CD8-positive, alpha-beta memory T cell (primary cell): ENCODE measurements around the gene SCFD2. TPM values are rescaled to one million over a fixed set of nuclear protein-coding genes. Genes with fewer than 3 reads are reported as not detected.
A peak's percentile ranks its signal among the peaks of the same experiment; 100 is the strongest.

Source experiments
- CTCF ChIA-PET: fragments of 350-600 bp; sonication (Branson Sonifier 250); formaldehyde crosslinking; loops from one replicate; lab custom pipeline; 2021; ENCODE audit warnings: antibody characterized with exemption; lab: Charles Lee
- POLR2A ChIA-PET: fragments of 350-600 bp; sonication (Branson Sonifier 250); formaldehyde crosslinking; loops from one replicate; lab custom pipeline; 2021; ENCODE audit warnings: antibody characterized with exemption; lab: Charles Lee
- DNase-seq, 5 donors: peaks; one replicate each; pipeline versions ENCODE4 v3.0.0 to v3.0.0-alpha.2; 2020 to 2022; ENCODE audit warnings: mixed read lengths in 1 of 5
- H3K27ac ChIP-seq: one replicate; pipeline ENCODE4 v1.7.0; 2013; ENCODE audit warnings: low read depth, mild to moderate bottlenecking, low read length, moderate library complexity
- H3K27me3 ChIP-seq: 2 replicates; pipeline ENCODE4 v1.7.0; 2013; ENCODE audit warnings: low read length, mild to moderate bottlenecking; ENCODE audit not compliant: insufficient read depth, poor library complexity, severe bottlenecking
- H3K36me3 ChIP-seq: 2 replicates; pipeline ENCODE4 v1.7.0; 2013; ENCODE audit warnings: mild to moderate bottlenecking, low read length, moderate library complexity; ENCODE audit not compliant: insufficient read depth
- H3K4me1 ChIP-seq: 2 replicates; pipeline ENCODE4 v1.7.0; 2013; ENCODE audit warnings: mild to moderate bottlenecking, low read length, moderate library complexity; ENCODE audit not compliant: insufficient read depth
- H3K4me3 ChIP-seq: 2 replicates; pipeline ENCODE4 v1.7.0; 2013; ENCODE audit warnings: mild to moderate bottlenecking, low read length
- H3K9me3 ChIP-seq: 2 replicates; pipeline ENCODE4 v1.7.0; 2013; ENCODE audit warnings: mild to moderate bottlenecking, low read length
- H3K27ac Mint-ChIP-seq, 8 donors: one replicate each; pipeline ENCODE4 v1.8.0; 2020 to 2021; ENCODE audit warnings: mixed read lengths in 8 of 8, mild to moderate bottlenecking in 6 of 8, inconsistent platforms in 3 of 8, moderate library complexity in 3 of 8
- H3K27me3 Mint-ChIP-seq, 2 donors: one replicate each; pipeline ENCODE4 v1.8.0; 2020 to 2021; ENCODE audit warnings: mixed read lengths in 2 of 2, mild to moderate bottlenecking in 1 of 2, moderate library complexity in 1 of 2
- H3K36me3 Mint-ChIP-seq, 3 donors: one replicate each; pipeline ENCODE4 v1.8.0; 2020 to 2021; ENCODE audit warnings: mixed read lengths in 3 of 3, inconsistent platforms in 1 of 3, mild to moderate bottlenecking in 1 of 3
- H3K4me1 Mint-ChIP-seq, 3 donors: one replicate each; pipeline ENCODE4 v1.8.0; 2020 to 2021; ENCODE audit warnings: mixed read lengths in 3 of 3, inconsistent platforms in 1 of 3, mild to moderate bottlenecking in 1 of 3
- H3K4me3 Mint-ChIP-seq, 7 donors: one replicate each; pipeline ENCODE4 v1.8.0; 2020 to 2021; ENCODE audit warnings: mixed read lengths in 7 of 7, mild to moderate bottlenecking in 6 of 7, moderate library complexity in 4 of 7, inconsistent platforms in 2 of 7
- H3K9me3 Mint-ChIP-seq, 5 donors: one replicate each; pipeline ENCODE4 v1.8.0; 2020 to 2022; ENCODE audit warnings: mixed read lengths in 5 of 5, mild to moderate bottlenecking in 3 of 5, moderate library complexity in 2 of 5, inconsistent platforms in 1 of 5
- polyA plus RNA-seq: library from polyadenylated mRNA; unstranded; fragments of 300-500 nt; fragmentation: Illumina TruSeq; gene quantifications from one replicate; pipeline ENCODE4 v1.2.3, GENCODE V29; 2021
- total RNA-seq, 2 experiments: library from RNA; stranded (reverse); gene quantifications; one replicate each; pipeline ENCODE4 v1.2.3, GENCODE V29; 2021

SCFD2 gene
- total and polyA plus RNA-seq, 3 experiments from 2014 or later: 18.1 to 29.1 (median 25.7) TPM

DNA sequence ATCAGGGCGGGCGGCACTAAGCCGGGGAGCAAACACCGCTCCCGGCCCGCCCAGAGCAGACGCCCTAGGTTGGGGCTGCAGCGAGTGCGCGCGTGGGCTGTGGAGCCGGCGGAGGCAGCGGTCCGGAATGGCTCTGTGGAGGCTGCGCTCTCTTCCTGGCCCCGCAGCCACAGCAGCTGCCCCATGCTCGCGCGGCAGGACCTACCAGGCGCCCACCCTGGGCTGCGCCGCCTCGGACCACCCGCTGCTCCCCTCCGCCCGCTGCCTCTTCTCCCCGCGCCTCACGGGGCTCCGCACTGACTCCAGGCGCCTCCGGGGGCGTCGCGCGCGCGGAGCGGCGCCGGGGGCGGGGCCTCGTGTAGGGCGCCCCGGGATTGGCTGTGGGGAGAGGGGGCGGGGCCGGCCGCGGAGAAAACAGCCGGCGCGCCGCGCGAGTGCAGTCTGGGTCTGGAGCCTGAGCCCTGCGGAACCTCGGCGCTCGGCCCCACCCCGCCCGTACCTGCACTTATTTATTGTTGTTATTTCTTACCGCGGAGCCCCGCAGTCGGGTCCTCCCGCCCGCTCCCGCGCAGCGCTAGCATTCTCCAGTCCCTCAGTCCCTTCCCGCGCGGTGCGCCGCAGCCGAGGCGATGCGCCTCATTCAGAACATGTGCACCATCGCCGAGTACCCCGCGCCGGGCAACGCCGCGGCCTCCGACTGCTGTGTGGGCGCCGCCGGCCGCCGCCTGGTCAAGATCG is 503.8 kb downstream of the SCFD2 start, which contains the start of gene RASL11B:
Gene RASL11B, plus strand, starts transcription at position 439 of the 738 bp plus-strand sequence. Its CDS starts 191 bp downstream, at position 630.
- Histone ChIP-seq H3K4me1 (peaks cover 6% of the 10 kb centered on the region), H3K36me3 (no peaks in the 10 kb centered on the region), H3K4me3 (peak within 1 kb of the TSS; percentile 69), H3K27me3 (no peaks in the 10 kb centered on the region), H3K27ac (no peak within 1 kb of the TSS), H3K9me3 (no peaks in the 10 kb centered on the region)
- H3K9me3 Mint-ChIP-seq: peaks cover 0 to 6% (median 3%) of the 10 kb centered on the region in 5 donors
- peaks cover 8 to 16% (median 9%) of the 10 kb centered on the region in 3 donors for H3K4me1 Mint-ChIP-seq
- H3K27me3 Mint-ChIP-seq: peaks cover 25 to 59% of the 10 kb centered on the region in 2 donors
- no peaks in the 10 kb centered on the region for H3K36me3 Mint-ChIP-seq
- CTCF ChIA-PET: interaction anchor here (1.3 kb wide), 1 partner anchor 150 kb away, joined by 3 read pairs; no protein-coding TSS in a partner anchor
- H3K27ac Mint-ChIP-seq: peak within 1 kb of the TSS in 2 of 8 donors; percentile 36 to 60
- peak; percentile 73 to 83 (median 76) for DNase-seq
- POLR2A ChIA-PET: no interaction called here
- peak within 1 kb of the TSS; percentile 69 to 91 (median 80) for H3K4me3 Mint-ChIP-seq

DNA sequence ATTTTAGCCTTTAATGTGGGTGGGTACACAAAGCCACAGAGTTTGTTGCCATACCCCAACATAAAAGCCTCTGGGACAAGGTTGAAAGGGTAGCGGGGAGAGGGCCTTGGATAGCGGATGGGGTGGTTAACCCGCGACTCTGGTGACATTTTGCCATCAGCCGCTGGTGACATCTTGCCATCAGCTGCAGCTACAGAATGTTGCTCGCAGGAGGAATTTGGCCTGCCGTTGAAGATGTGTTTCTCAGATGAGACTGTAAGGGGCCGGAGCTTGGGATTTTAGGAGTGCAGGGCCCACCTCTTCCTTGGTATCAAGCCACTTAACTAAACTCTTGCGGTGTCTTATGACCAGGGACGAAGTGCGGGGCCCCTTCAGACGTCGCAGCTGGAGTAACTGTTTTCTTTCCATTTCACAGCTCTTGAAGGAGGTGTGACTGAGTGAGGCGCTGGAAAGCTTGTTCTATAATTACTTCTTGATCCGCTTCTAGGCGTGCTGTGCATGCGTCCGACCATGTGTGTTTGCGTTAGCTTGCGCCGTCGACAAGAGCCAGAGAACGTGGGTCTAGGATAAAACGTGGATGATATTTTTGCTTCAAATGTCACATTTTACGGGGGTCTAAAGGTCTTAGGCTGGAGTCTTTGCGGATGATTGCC is 504.6 kb downstream of the SCFD2 start:
- Mint-ChIP-seq H3K36me3 (no peaks in the 10 kb centered on the region), H3K27me3 (peaks cover 27 to 66% of the 10 kb centered on the region in 2 donors), H3K4me3 (peak overlapping the region; percentile 69 to 91 (median 80)), H3K27ac (peak overlapping the region in 2 of 8 donors; percentile 36 to 60), H3K9me3 (peaks cover 0 to 6% (median 3%) of the 10 kb centered on the region in 5 donors), H3K4me1 (peaks cover 8 to 16% (median 9%) of the 10 kb centered on the region in 3 donors)
- no peaks in the 10 kb centered on the region for H3K27me3 ChIP-seq
- no peak for DNase-seq
- no peaks in the 10 kb centered on the region for H3K9me3 ChIP-seq
- ChIA-PET POLR2A (no interaction called here), CTCF (no interaction called here)
- peaks cover 6% of the 10 kb centered on the region for H3K4me1 ChIP-seq
- peak overlapping the region; percentile 69 for H3K4me3 ChIP-seq
- no peak overlapping the region for H3K27ac ChIP-seq
- no peaks in the 10 kb centered on the region for H3K36me3 ChIP-seq

DNA sequence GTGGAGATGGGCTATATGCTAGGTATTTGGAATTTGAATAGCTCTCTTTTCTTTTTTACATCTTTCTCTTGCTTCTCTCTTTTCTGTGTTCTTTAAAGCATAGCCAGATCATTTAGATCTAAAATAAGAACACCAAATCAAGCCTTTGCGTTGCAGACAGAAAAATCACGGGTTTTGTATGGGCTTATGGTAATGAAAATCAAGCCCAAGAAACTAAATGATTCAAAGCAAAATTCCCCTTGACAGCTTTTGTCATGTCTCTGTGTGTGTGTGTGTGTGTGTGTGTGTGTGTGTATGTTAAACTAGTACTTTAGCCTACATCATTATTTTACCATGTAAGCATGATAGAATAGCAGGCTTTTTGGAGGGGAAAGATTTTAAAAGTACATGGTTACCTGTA is 505.5 kb downstream of the SCFD2 start:
- no peaks in the 10 kb centered on the region for H3K36me3 ChIP-seq
- ChIA-PET POLR2A (no interaction called here), CTCF (no interaction called here)
- peaks cover 6% of the 10 kb centered on the region for H3K4me1 ChIP-seq
- H3K4me3 ChIP-seq: no peak overlapping the region
- Mint-ChIP-seq H3K4me3 (peak overlapping the region in 1 of 7 donors; percentile 83), H3K9me3 (peaks cover 0 to 6% (median 3%) of the 10 kb centered on the region in 5 donors), H3K36me3 (no peaks in the 10 kb centered on the region), H3K27me3 (peaks cover 27 to 76% of the 10 kb centered on the region in 2 donors), H3K27ac (no peak overlapping the region), H3K4me1 (peaks cover 8 to 16% (median 9%) of the 10 kb centered on the region in 3 donors)
- no peaks in the 10 kb centered on the region for H3K9me3 ChIP-seq
- no peak for DNase-seq
- no peak overlapping the region for H3K27ac ChIP-seq
- H3K27me3 ChIP-seq: no peaks in the 10 kb centered on the region

DNA sequence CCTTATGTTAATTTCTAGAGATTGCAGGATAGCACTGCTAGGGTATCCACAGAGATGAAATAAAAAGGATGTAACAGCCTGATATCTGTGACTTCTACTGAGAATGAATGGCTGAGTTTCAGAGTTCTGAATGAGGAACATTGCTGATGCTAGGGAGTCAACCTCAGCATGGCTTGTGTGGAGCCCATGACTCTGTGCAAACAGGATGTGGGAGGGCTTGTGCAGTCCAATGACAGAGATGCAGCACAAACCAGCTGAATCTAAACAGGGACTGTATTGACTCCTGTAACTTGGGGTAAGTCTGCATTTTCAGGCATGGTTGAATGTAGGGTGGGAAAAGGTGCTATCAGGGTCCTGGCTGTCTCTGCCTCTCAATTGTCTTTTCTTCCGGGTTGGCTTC is 509.1 kb downstream of the SCFD2 start:
- H3K4me1 ChIP-seq: no peaks in the 10 kb centered on the region
- Mint-ChIP-seq H3K27me3 (peaks cover 29 to 62% of the 10 kb centered on the region in 2 donors), H3K9me3 (peaks cover 0 to 6% (median 3%) of the 10 kb centered on the region in 5 donors), H3K4me3 (no peak overlapping the region), H3K27ac (no peak overlapping the region), H3K36me3 (no peaks in the 10 kb centered on the region), H3K4me1 (peaks cover 8 to 11% (median 9%) of the 10 kb centered on the region in 3 donors)
- ChIA-PET POLR2A (no interaction called here), CTCF (interaction anchor here (0.7 kb wide), 1 partner anchor 134 kb away, joined by 3 read pairs; no protein-coding TSS in a partner anchor)
- H3K36me3 ChIP-seq: no peaks in the 10 kb centered on the region
- DNase-seq: no peak
- no peaks in the 10 kb centered on the region for H3K27me3 ChIP-seq
- H3K4me3 ChIP-seq: no peak overlapping the region
- no peak overlapping the region for H3K27ac ChIP-seq
- H3K9me3 ChIP-seq: no peaks in the 10 kb centered on the region

DNA sequence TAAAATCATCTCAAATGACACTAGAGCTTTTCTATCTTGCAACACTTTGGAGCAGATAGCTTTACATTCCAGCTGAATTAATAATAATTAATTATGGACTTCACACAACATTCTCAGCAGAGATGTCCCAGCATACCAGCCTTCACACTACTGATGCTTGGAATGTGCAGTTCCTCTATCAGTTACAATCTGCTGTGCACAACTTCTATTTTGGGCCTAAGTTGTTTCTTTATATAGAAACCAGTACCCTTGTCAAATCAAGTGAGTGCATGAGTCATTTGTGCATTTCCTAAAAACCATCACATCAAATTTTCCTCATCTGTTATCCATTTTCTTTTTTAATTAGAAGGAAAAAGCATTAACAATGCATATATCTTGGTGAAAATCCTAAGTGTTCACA is 512.5 kb downstream of the SCFD2 start:
- Histone ChIP-seq H3K27me3 (no peaks in the 10 kb centered on the region), H3K4me1 (no peaks in the 10 kb centered on the region), H3K27ac (no peak overlapping the region), H3K9me3 (no peaks in the 10 kb centered on the region), H3K36me3 (no peaks in the 10 kb centered on the region), H3K4me3 (no peak overlapping the region)
- Mint-ChIP-seq H3K36me3 (no peaks in the 10 kb centered on the region), H3K27me3 (peaks cover 15 to 33% of the 10 kb centered on the region in 2 donors), H3K4me3 (no peak overlapping the region), H3K4me1 (no peaks in the 10 kb centered on the region), H3K27ac (no peak overlapping the region), H3K9me3 (peaks cover 0 to 6% (median 0%) of the 10 kb centered on the region in 5 donors)
- DNase-seq: no peak
- ChIA-PET CTCF (no interaction called here), POLR2A (no interaction called here)

DNA sequence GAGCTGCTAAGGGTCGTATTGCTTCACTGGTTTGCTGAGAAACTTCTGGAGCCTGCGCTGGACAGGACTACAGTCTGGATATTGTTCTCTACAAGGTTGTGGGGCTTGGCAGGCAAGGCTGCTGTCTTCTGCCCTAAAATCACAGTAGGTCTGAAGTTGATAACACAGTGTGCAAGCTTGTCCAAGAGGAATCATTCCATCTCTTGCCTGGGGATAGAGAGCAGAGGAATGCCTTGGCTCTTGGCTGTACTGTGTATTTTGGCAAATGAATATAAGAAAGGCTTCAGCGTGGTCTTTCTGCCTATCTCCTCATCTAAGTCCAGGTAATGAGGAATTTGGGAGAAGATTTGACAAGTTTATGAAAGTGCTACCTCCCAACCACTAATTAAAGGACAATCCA is 513.1 kb downstream of the SCFD2 start:
- DNase-seq: no peak
- H3K27me3 Mint-ChIP-seq: peaks cover 11 to 26% of the 10 kb centered on the region in 2 donors
- no peaks in the 10 kb centered on the region for H3K4me1 Mint-ChIP-seq
- H3K4me3 Mint-ChIP-seq: no peak overlapping the region
- no peaks in the 10 kb centered on the region for H3K36me3 Mint-ChIP-seq
- no peaks in the 10 kb centered on the region for H3K9me3 ChIP-seq
- no peaks in the 10 kb centered on the region for H3K27me3 ChIP-seq
- H3K4me1 ChIP-seq: no peaks in the 10 kb centered on the region
- no peaks in the 10 kb centered on the region for H3K36me3 ChIP-seq
- H3K27ac ChIP-seq: no peak overlapping the region
- H3K4me3 ChIP-seq: no peak overlapping the region
- ChIA-PET POLR2A (no interaction called here), CTCF (no interaction called here)
- peaks cover 0 to 2% (median 0%) of the 10 kb centered on the region in 5 donors for H3K9me3 Mint-ChIP-seq
- H3K27ac Mint-ChIP-seq: no peak overlapping the region

DNA sequence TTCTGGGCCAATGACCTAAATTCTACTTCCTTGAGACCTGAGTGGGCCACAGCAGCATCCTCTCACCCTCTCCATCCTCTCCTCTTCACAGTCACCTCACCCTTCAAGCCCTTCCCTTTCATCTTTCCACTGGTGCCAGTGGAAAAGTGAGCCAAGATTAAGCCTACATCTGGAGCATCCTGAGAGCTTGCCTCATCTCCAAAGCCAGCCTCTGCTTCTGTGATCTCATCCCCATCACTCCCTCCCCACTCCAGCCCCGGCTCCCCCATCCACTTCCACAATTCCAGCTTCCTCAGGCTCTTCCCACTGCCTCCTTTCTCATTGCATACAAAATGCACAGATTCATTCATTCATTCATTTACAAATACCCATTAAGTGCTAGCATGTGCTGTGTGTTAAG is 513.8 kb downstream of the SCFD2 start:
- no peaks in the 10 kb centered on the region for H3K36me3 ChIP-seq
- Mint-ChIP-seq H3K27me3 (peaks cover 5 to 21% of the 10 kb centered on the region in 2 donors), H3K4me1 (no peaks in the 10 kb centered on the region), H3K27ac (no peak overlapping the region), H3K4me3 (no peak overlapping the region), H3K36me3 (no peaks in the 10 kb centered on the region), H3K9me3 (no peaks in the 10 kb centered on the region)
- no peak overlapping the region for H3K4me3 ChIP-seq
- DNase-seq: no peak
- H3K9me3 ChIP-seq: no peaks in the 10 kb centered on the region
- H3K4me1 ChIP-seq: no peaks in the 10 kb centered on the region
- CTCF ChIA-PET: no interaction called here
- H3K27ac ChIP-seq: no peak overlapping the region
- no peaks in the 10 kb centered on the region for H3K27me3 ChIP-seq
- POLR2A ChIA-PET: no interaction called here
